Astrocyte of the hippocampus (primary cell): Measurements from ENCODE around the gene MXI1.

ENCODE experiments used
- DNase-seq: peaks from one replicate; pipeline ENCODE4 v3.0.0; 2011; ENCODE audit warnings: low read depth, low spot score

MXI1 gene

DNA sequence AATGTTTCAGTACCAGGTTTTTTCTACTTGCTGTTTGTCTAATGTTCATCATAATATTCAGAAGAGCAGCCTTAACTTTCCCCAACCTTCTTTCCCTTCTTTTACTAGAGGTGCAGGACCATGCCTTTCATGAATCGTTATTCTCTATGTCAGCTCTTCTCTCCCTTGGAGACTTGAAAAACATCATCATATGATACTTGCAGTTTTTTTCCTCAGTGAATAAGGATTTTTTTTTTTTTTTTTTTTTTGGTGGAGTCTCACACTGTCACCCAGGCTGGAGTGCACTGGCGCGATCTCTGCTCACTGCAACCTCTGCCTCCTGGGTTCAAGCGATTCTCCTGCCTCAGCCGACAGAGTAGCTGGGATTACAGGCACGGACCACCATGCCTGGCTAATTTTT is 67.2 kb downstream of the MXI1 start:
- no peak for DNase-seq

DNA sequence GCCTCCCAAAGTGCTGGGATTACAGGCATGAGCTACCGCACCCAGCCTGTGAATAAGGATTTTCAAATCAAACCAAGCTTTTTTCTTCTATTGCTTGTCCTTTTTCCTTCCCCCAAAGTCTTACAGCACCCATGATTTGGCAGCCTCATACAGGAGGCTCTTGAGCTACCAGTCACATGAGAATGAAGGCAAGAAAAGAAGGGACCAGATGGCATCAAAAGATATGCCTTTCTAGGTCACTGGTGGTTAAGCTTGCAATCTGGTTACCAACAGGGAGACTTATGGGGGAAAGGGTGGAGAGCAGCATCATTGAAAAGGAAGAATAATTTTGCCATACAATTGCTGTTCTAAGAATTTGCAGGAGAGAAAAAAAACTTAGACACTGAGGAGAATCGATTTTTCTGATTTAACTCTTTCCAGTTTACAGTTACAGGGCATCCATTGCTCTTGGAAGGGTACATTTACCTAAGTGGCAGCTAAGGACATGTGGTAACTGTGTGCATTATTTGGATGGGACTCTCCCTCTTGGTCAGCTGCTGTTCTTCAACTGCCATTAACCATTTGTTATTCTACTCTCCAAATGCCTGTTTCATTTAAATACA is 67.8 kb downstream of the MXI1 start:
- DNase-seq = no peak

- DNase-seq = no peak
These were observed 69.2 kb downstream of the MXI1 start for GRCh38 chr10:110276603-110277002.

DNA sequence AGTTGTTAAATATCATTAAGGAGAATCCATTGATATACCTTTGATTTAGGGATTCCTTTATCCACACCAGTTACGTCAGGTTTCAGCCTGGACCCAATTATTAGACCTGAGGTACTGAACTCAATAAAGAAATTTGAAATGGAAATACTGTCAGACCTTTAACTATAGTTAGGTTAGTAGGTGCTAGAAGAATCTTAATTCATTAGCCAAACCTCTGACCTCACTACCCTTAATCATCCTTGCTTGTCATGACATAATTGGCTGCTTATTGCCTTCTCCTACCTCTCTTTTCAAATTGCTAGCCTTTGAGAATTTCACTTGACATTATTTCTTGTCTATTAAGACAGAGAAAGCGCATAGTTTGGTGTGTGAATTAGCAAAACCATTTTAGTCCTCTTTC is 70.2 kb downstream of the MXI1 start:
- no peak for DNase-seq

DNA sequence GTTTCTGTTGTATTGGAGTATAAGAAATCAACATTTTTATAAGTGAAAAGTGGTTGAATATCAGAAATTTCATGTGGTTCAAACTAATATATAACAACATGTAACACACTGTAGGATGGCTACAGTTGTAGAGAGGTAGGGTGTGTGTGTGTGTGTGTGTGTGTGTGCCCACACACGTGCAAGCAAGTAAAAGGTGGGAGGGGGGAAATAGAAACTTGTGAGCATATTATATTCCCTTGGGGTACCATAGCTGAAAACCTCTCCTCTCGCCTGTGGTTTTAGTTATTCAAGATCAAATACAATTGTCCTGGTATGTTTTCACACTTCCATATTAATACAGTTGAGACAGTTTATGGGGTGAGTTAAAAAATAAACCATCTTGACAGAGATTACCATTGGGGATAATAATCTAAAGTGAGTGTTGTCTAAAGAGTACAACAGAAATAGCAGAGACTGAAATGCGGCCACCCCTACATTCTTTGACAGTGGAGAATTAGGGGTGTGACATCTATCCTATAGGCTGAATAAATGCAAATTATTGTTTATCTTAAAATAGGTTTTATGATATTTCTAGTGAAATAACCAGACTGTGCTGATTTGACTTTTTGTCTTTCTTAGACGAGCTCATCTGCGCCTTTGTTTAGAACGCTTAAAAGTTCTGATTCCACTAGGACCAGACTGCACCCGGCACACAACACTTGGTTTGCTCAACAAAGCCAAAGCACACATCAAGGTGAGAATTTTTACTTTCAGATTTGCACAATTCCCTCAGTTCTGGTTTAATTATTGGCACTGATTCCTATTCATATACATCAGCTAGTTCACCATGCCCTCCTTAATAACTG is 71.4 kb downstream of the MXI1 start:
- DNase-seq = no peak

DNA sequence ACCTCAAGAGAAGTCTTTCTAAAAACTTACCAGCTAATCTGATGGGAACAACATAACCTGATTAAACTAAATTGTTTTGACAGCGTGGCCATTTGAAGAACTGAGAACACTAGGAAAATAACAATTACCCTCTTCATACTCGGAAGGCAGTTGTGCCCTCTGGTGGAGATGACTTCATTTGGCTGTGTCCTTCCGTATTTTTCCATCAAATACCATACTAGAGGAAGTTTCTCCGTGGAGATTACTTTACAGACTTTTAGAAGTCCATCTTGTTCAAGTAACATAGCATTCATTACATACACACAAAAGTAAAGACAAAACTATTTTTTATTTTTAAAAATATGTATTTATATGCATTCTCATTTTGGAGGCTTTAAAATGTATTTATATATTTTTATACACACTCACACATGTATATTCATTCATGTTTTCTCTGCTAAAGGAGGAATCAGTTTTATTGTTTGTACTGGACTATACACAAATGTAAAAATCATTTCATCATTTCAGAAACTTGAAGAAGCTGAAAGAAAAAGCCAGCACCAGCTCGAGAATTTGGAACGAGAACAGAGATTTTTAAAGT is 72.1 kb downstream of the MXI1 start:
- peak; percentile 77 for DNase-seq

- DNase-seq = no peak
These were observed 76.9 kb downstream of the MXI1 start for GRCh38 chr10:110284262-110284661.

GRCh38 chr10:110285501-110285900 is 78.1 kb downstream of the MXI1 start:
- DNase-seq = no peak

DNA sequence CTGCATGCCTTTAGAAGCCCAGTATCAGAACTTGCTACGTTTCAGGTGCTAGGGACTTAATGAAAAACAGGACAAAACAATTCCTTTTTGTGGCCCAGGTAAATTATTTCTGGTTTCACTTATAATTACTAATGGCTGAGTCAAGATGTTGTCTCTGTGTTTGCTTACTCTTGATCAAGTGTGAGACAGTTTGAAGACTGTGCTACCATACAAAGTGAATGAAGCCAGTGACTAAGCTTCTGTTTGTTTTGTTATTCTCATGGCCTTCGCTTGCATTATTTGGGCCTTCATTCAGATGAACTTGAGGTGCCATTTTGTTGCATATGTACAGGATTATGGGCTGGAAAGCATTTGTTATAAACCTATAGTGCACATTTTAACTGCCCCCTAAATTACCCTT is 79.4 kb downstream of the MXI1 start:
- peak; percentile 43 for DNase-seq

- DNase-seq = no peak
These were observed 89.6 kb downstream of the MXI1 start for GRCh38 chr10:110296966-110297365.

DNA sequence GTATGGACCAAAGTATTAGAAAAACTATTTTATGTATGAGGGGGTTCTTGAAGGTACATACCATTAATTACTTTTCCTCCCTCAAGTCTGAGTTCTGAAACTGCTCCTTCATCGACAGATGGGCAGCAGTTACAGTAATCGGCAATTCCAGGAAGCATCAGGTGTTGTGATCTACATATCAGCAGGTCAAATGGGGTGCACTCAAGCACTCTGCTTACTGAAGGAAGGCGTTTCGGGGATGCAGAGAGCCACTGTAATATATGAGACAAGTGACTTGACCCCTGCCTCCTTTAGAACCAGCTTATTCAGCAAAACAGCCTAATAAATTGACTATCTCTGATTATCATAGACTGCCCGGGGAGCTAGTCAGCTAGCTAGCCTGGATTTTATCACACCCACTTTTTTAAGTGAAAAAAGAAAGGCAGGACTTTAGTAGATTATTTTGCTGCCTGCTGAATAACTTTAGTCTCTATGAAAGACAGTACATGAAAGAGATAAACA is 93.1 kb downstream of the MXI1 start:
- no peak for DNase-seq

DNA sequence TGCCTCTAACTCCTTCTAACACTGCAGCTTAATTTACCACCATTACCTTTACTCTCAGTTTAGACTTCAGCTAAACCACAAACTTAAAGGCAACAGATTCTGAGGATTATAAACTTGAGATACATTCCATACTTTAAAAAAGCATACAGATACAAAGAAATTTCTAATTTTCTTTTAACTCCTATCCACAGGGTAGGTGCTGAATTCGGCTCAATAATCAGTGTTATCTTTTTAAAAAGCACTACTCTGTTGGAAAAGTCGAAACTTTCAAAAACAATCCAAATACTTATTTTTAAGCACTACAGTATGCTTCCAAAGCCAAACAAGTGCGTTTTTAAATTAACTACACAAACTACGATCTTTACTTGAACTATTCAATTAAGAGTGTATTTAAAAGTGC is 96.3 kb downstream of the MXI1 start:
- no peak for DNase-seq

GRCh38 chr10:110304394-110304779 is 97.0 kb downstream of the MXI1 start:
- DNase-seq = peak; percentile 67

- peak; percentile 99 for DNase-seq
These were observed 97.5 kb downstream of the MXI1 start, which contains the start of gene SMNDC1 for GRCh38 chr10:110304780-110305421. TSS of gene SMNDC1 (minus strand) at chr10:110304920. CDS start at chr10:110303587, 1,333 bp downstream.

- peak; percentile 90 for DNase-seq
These were observed 98.5 kb downstream of the MXI1 start for GRCh38 chr10:110305767-110306451.

- no peak for DNase-seq
These were observed 99.0 kb downstream of the MXI1 start for GRCh38 chr10:110306452-110306768.

- no peak for DNase-seq
These were observed 100.4 kb downstream of the MXI1 start for GRCh38 chr10:110307805-110308204.

DNA sequence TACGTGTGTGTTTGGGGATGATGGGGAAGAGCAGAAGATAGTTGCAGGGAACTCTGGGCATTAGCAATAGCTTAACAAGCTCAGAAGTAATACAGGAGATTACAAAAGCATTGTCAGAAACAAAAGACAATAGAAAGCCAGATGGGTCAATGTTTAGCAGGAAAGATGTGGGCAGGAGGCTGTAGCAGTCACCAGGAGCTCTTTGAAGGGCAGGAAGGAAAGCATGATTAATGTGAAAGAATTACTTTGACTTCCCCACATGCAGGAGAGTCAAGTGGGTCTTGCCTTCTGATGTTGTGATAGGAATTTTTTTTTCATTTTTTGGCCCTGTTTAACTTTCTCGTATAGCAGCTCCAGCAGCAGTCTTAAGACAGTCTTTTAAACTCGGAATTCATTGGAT is 103.3 kb downstream of the MXI1 start:
- no peak for DNase-seq

- peak; percentile 80 for DNase-seq
These were observed 104.0 kb downstream of the MXI1 start for GRCh38 chr10:110311357-110311949.

- DNase-seq = no peak
These were observed 104.8 kb downstream of the MXI1 start for GRCh38 chr10:110312206-110312605.

- no peak for DNase-seq
These were observed 106.3 kb downstream of the MXI1 start for GRCh38 chr10:110313674-110314073.
